Gastroesophageal sphincter (tissue), 4 donors: ENCODE measurements around the gene UHRF1. TPM values are rescaled to one million over a fixed set of nuclear protein-coding genes. Genes with fewer than 3 reads are reported as not detected.

ENCODE experiments used
- ATAC-seq: fragments of 150-250 bp; one replicate; pipeline ENCODE4 v1.9.1; 2016; ENCODE audit warnings: mild to moderate bottlenecking, moderate library complexity
- H3K27ac ChIP-seq, 4 donors: fragments of 200-600 bp; sonication (generic) in 3 of 4; 1 replicate in 3 of 4; 2 replicates in 1 of 4; pipeline ENCODE4 v1.5.1; 2016 to 2019
- H3K27me3 ChIP-seq: fragments of 200-600 bp; sonication (generic); one replicate; pipeline ENCODE4 v1.5.1; 2019
- H3K36me3 ChIP-seq, 2 donors: fragments of 200-600 bp; sonication (generic); one replicate each; pipeline ENCODE4 v1.5.1; 2019; ENCODE audit warnings: control low read depth in 1 of 2
- H3K4me1 ChIP-seq, 3 donors: fragments of 200-600 bp; sonication (generic); 1 replicate in 2 of 3; 2 replicates in 1 of 3; pipeline ENCODE4 v1.5.1; 2016 to 2019; ENCODE audit warnings: control low read depth in 2 of 3
- H3K4me3 ChIP-seq, 2 donors: fragments of 200-600 bp; sonication (generic); one replicate each; pipeline ENCODE4 v1.5.1; 2019; ENCODE audit warnings: mild to moderate bottlenecking in 1 of 2, moderate library complexity in 1 of 2
- H3K9me3 ChIP-seq, 3 donors: fragments of 200-600 bp; sonication (generic); one replicate each; pipeline ENCODE4 v1.5.1; 2017 to 2019; ENCODE audit warnings: control low read depth in 2 of 3
- CTCF ChIP-seq, 4 experiments: fragments of 200-600 bp in 2 of 4; fragments of 450-650 bp in 2 of 4; sonication (generic) in 1 of 4; IDR thresholded peaks; one replicate each; pipeline ENCODE4 v1.5.1; 2017 to 2019; ENCODE audit warnings: antibody characterized with exemption in 4 of 4, mild to moderate bottlenecking in 2 of 4, moderate library complexity in 2 of 4
- EP300 ChIP-seq: sonication (generic); formaldehyde crosslinking; IDR thresholded peaks from one replicate; pipeline ENCODE4 v1.6.1; 2017; ENCODE audit warnings: antibody characterized with exemption, mild to moderate bottlenecking
- POLR2A ChIP-seq, 2 donors: fragments of 450-650 bp; IDR thresholded peaks; one replicate each; pipeline ENCODE4 v1.6.1; 2017; ENCODE audit warnings: antibody characterized with exemption in 2 of 2, mild to moderate bottlenecking in 2 of 2, moderate library complexity in 1 of 2
- POLR2AphosphoS5 ChIP-seq: sonication (generic); formaldehyde crosslinking; IDR thresholded peaks from one replicate; pipeline ENCODE4 v1.6.1; 2017; ENCODE audit warnings: antibody characterized with exemption
- WGBS, 2 donors: methylation state at CpG; one replicate each; pipeline ENCODE4 v1.1.5; 2018; ENCODE audit warnings: low coverage in 1 of 2; 5-methylcytosine and 5-hydroxymethylcytosine counted together
- total RNA-seq, 4 donors: library from RNA; depleted of rRNA; stranded (reverse); fragments of >200 nt; gene quantifications; one replicate each; pipeline ENCODE4 v1.1.0, GENCODE V29; 2016

The UHRF1 gene
- total RNA-seq, 4 donors from 2014 or later = 0.58 to 1.4 (median 0.73) TPM

GRCh38 chr19:4987256-4987655 lies 78.0 kb downstream of the UHRF1 start:
- no peak for TF ChIP-seq EP300
- TF ChIP-seq POLR2A (IDR thresholded peaks at IDR 0.05) = no peak
- no peak for TF ChIP-seq CTCF (IDR thresholded peaks at IDR 0.05)
- TF ChIP-seq POLR2AphosphoS5 = no peak
- no peak for ATAC-seq
- Histone ChIP-seq H3K27me3 (no peaks in the 10 kb centered on the region), H3K4me3 (no peak overlapping the region), H3K4me1 (peaks cover 0 to 73% (median 41%) of the 10 kb centered on the region in 3 donors), H3K36me3 (peaks cover 0 to 12% of the 10 kb centered on the region in 2 donors), H3K27ac (no peak overlapping the region), H3K9me3 (no peaks in the 10 kb centered on the region)
- WGBS, 2 donors = 0 to 64% methylated on average over 1 to 6 of the region's 11 CpGs

- no peaks in the 10 kb centered on the region for H3K9me3 ChIP-seq
- ATAC-seq = no peak
- peaks cover 0 to 70% (median 41%) of the 10 kb centered on the region in 3 donors for H3K4me1 ChIP-seq
- TF ChIP-seq EP300 (no peak), POLR2AphosphoS5 (no peak), CTCF (IDR thresholded peaks at IDR 0.05) (no peak), POLR2A (IDR thresholded peaks at IDR 0.05) (no peak)
- peaks cover 0 to 10% of the 10 kb centered on the region in 2 donors for H3K36me3 ChIP-seq
- 70% methylated on average over 9 of the region's 24 CpGs; no CpG with 5 or more reads in 1 of the 2 donors for WGBS, 2 donors
- H3K4me3 ChIP-seq = no peak overlapping the region
- no peaks in the 10 kb centered on the region for H3K27me3 ChIP-seq
- peak overlapping the region in 1 of 4 donors; percentile 65 for H3K27ac ChIP-seq
These were observed 78.5 kb downstream of the UHRF1 start for GRCh38 chr19:4987692-4988370.

GRCh38 chr19:4988770-4989251 lies 79.5 kb downstream of the UHRF1 start:
- peak; percentile 30 for TF ChIP-seq POLR2AphosphoS5
- no peak for TF ChIP-seq EP300
- no peak for TF ChIP-seq CTCF (IDR thresholded peaks at IDR 0.05)
- no peak for TF ChIP-seq POLR2A (IDR thresholded peaks at IDR 0.05)
- no peaks in the 10 kb centered on the region for H3K9me3 ChIP-seq
- H3K4me3 ChIP-seq = peak overlapping the region in 1 of 2 donors; percentile 12
- H3K27ac ChIP-seq = peak overlapping the region in 3 of 4 donors; percentile 46 to 65 (median 58)
- WGBS, 2 donors = 26 to 50% methylated on average over 2 to 6 of the region's 13 CpGs
- peak; percentile 92 for ATAC-seq
- no peaks in the 10 kb centered on the region for H3K36me3 ChIP-seq
- H3K4me1 ChIP-seq = peaks cover 0 to 60% (median 37%) of the 10 kb centered on the region in 3 donors
- no peaks in the 10 kb centered on the region for H3K27me3 ChIP-seq

GRCh38 chr19:4990306-4990705 lies 81.0 kb downstream of the UHRF1 start:
- WGBS, 2 donors = 69 to 73% methylated on average over 2 to 5 of the region's 7 CpGs
- no peaks in the 10 kb centered on the region for H3K9me3 ChIP-seq
- H3K4me3 ChIP-seq = no peak overlapping the region
- TF ChIP-seq EP300 (no peak), POLR2AphosphoS5 (no peak), POLR2A (IDR thresholded peaks at IDR 0.05) (no peak), CTCF (IDR thresholded peaks at IDR 0.05) (no peak)
- ATAC-seq = no peak
- no peak overlapping the region for H3K27ac ChIP-seq
- H3K4me1 ChIP-seq = peaks cover 0 to 45% (median 29%) of the 10 kb centered on the region in 3 donors
- H3K27me3 ChIP-seq = no peaks in the 10 kb centered on the region
- H3K36me3 ChIP-seq = no peaks in the 10 kb centered on the region

GRCh38 chr19:4991538-4991937 lies 82.2 kb downstream of the UHRF1 start:
- no peak for TF ChIP-seq POLR2AphosphoS5
- no peak for TF ChIP-seq EP300
- no peak for TF ChIP-seq POLR2A (IDR thresholded peaks at IDR 0.05)
- peaks cover 0 to 10% of the 10 kb centered on the region in 2 donors for H3K36me3 ChIP-seq
- 79 to 95% methylated on average over 7 to 9 of the region's 9 CpGs for WGBS, 2 donors

More at GRCh38 chr19:4991538-4991937, 82.2 kb downstream of the UHRF1 start:
- Histone ChIP-seq H3K4me3 (no peak overlapping the region), H3K9me3 (no peaks in the 10 kb centered on the region), H3K27me3 (no peaks in the 10 kb centered on the region), H3K27ac (no peak overlapping the region), H3K4me1 (peaks cover 0 to 33% (median 22%) of the 10 kb centered on the region in 3 donors)
- ATAC-seq = no peak
